CD14-positive monocyte (primary cell): ENCODE results near the gene RFC2. TPM values are rescaled to one million over a fixed set of nuclear protein-coding genes. Genes with fewer than 3 reads are reported as not detected.
A peak's percentile ranks its signal among the peaks of the same experiment; 100 is the strongest.

Source experiments
- DNase-seq, 3 donors: peaks; one replicate each; pipeline ENCODE4 v3.0.0-alpha.2; 2011 to 2022
- H2AFZ ChIP-seq: 2 replicates; pipeline ENCODE4 v1.6.0; 2012; ENCODE audit warnings: mild to moderate bottlenecking, low read depth, low read length, inconsistent platforms; ENCODE audit not compliant: insufficient read depth, poor library complexity, severe bottlenecking
- H3K27ac ChIP-seq, 2 donors: 1 replicate in 1 of 2; 2 replicates in 1 of 2; pipeline ENCODE4 v1.5.1; 2012 to 2013; ENCODE audit warnings: low read length in 2 of 2, control low read depth in 1 of 2, inconsistent platforms in 1 of 2, low read depth in 1 of 2, mild to moderate bottlenecking in 1 of 2
- H3K27me3 ChIP-seq, 2 donors: one replicate each; pipeline versions ENCODE4 v1.6.0 to v1.6.1; 2011 to 2013; ENCODE audit warnings: low read length in 2 of 2; ENCODE audit not compliant: control insufficient read depth in 2 of 2, insufficient read depth in 2 of 2
- H3K36me3 ChIP-seq, 2 donors: replicated peaks in 1 of 2; 1 replicate in 1 of 2; 2 replicates in 1 of 2; pipeline versions ENCODE4 v1.5.1 to v1.6.1; 2012 to 2013; ENCODE audit warnings: low read length in 2 of 2, control low read depth in 1 of 2, inconsistent platforms in 1 of 2, mild to moderate bottlenecking in 1 of 2; ENCODE audit not compliant: insufficient read depth in 2 of 2, control insufficient read depth in 1 of 2
- H3K4me1 ChIP-seq, 2 donors: 1 replicate in 1 of 2; 2 replicates in 1 of 2; pipeline versions ENCODE4 v1.5.1 to v1.6.1; 2012 to 2013; ENCODE audit warnings: low read length in 2 of 2, control low read depth in 1 of 2, inconsistent platforms in 1 of 2, mild to moderate bottlenecking in 1 of 2, moderate library complexity in 1 of 2; ENCODE audit not compliant: insufficient read depth in 2 of 2, control insufficient read depth in 1 of 2
- H3K4me2 ChIP-seq: replicated peaks from 2 replicates; pipeline ENCODE3; 2012; ENCODE audit warnings: low read length, moderate library complexity, mild to moderate bottlenecking; ENCODE audit not compliant: poor library complexity, severe bottlenecking; ENCODE audit errors: extremely low read depth
- H3K4me3 ChIP-seq, 3 experiments: fragments of 200-600 bp in 1 of 3; sonication (generic) in 1 of 3; replicated peaks in 1 of 3; 1 replicate in 2 of 3; 2 replicates in 1 of 3; pipeline ENCODE4 v1.5.1; 2011 to 2013; ENCODE audit warnings: low read length in 3 of 3, mild to moderate bottlenecking in 3 of 3, control low read depth in 2 of 3, low read depth in 2 of 3, inconsistent platforms in 1 of 3, moderate library complexity in 1 of 3
- H3K79me2 ChIP-seq: 2 replicates; pipeline ENCODE4 v1.6.0; 2012; ENCODE audit warnings: mild to moderate bottlenecking, control low read depth, inconsistent platforms, low read length, moderate library complexity; ENCODE audit not compliant: insufficient read depth
- H3K9ac ChIP-seq: 2 replicates; pipeline ENCODE4 v1.6.0; 2017; ENCODE audit warnings: low read length, mild to moderate bottlenecking; ENCODE audit not compliant: insufficient read depth, poor library complexity, severe bottlenecking
- H3K9me3 ChIP-seq, 2 donors: replicated peaks in 1 of 2; 1 replicate in 1 of 2; 2 replicates in 1 of 2; pipeline versions ENCODE4 v1.5.1 to v1.6.1; 2012 to 2013; ENCODE audit warnings: low read length in 2 of 2, control low read depth in 1 of 2; ENCODE audit not compliant: control insufficient read depth in 1 of 2, insufficient read depth in 1 of 2
- H4K20me1 ChIP-seq: 2 replicates; pipeline ENCODE4 v1.6.0; 2012; ENCODE audit warnings: mild to moderate bottlenecking, low read length, control low read depth, moderate library complexity; ENCODE audit not compliant: insufficient read depth
- H3K27ac Mint-ChIP-seq, 7 donors: one replicate each; pipeline ENCODE4 v1.8.0; 2020; ENCODE audit warnings: mild to moderate bottlenecking in 7 of 7, mixed read lengths in 7 of 7, moderate library complexity in 6 of 7, inconsistent platforms in 2 of 7
- H3K27me3 Mint-ChIP-seq, 3 donors: one replicate each; pipeline ENCODE4 v1.8.0; 2021 to 2022; ENCODE audit warnings: low read depth in 3 of 3, mild to moderate bottlenecking in 3 of 3, mixed read lengths in 3 of 3, moderate library complexity in 3 of 3, inconsistent platforms in 1 of 3
- H3K36me3 Mint-ChIP-seq, 2 donors: one replicate each; pipeline ENCODE4 v1.8.0; 2020; ENCODE audit warnings: mixed read lengths in 2 of 2, inconsistent platforms in 1 of 2, mild to moderate bottlenecking in 1 of 2
- H3K4me1 Mint-ChIP-seq: one replicate; pipeline ENCODE4 v1.8.0; 2020; ENCODE audit warnings: mild to moderate bottlenecking, mixed read lengths
- H3K4me3 Mint-ChIP-seq, 2 donors: one replicate each; pipeline ENCODE4 v1.8.0; 2020; ENCODE audit warnings: mild to moderate bottlenecking in 2 of 2, mixed read lengths in 2 of 2, moderate library complexity in 1 of 2
- H3K9me3 Mint-ChIP-seq, 7 donors: one replicate each; pipeline ENCODE4 v1.8.0; 2020 to 2022; ENCODE audit warnings: mixed read lengths in 7 of 7, mild to moderate bottlenecking in 6 of 7, moderate library complexity in 6 of 7, inconsistent platforms in 2 of 7
- WGBS: methylation state at CpG from one replicate; pipeline ENCODE4 v1.1.5; 2013; ENCODE audit warnings: missing lambda C conversion rate; ENCODE audit not compliant: insufficient coverage; 5-methylcytosine and 5-hydroxymethylcytosine counted together
- intact Hi-C, 2 donors: fragments of 100-400 bp; cut with micrococcal nuclease; formaldehyde crosslinking; loops; one replicate each; pipeline versions ENCODE4 v1.15.0 to v1.15.1; 2023
- polyA plus RNA-seq, 3 donors: library from polyadenylated mRNA; depleted of rRNA in 1 of 3; unstranded in 2 of 3; stranded (reverse) in 1 of 3; fragments of 300-500 nt in 2 of 3; fragments of >200 nt in 1 of 3; fragmentation: Illumina TruSeq in 2 of 3; gene quantifications; 1 replicate in 2 of 3; 2 replicates in 1 of 3; pipeline ENCODE4 v1.2.3, GENCODE V29; 2012 to 2021
- TF ChIP-seq, protein P1 (sequence below): fragments of 200-600 bp; IDR thresholded peaks from one replicate; pipeline ENCODE4 v1.8.0; 2022; ENCODE audit warnings: antibody characterized with exemption, mild to moderate bottlenecking

RFC2 gene
- polyA plus RNA-seq, 3 donors = 12.8 to 42.1 (median 33.5) TPM

GRCh38 chr7:74230446-74231231 is 23.6 kb downstream of the RFC2 start:
- peak overlapping the region; percentile 37 for H3K4me2 ChIP-seq
- Mint-ChIP-seq H3K4me3 (peak overlapping the region in 1 of 2 donors; percentile 73), H3K4me1 (peaks cover 54% of the 10 kb centered on the region), H3K27me3 (peaks cover 0 to 2% (median 0%) of the 10 kb centered on the region in 3 donors), H3K9me3 (peaks cover 0 to 6% (median 0%) of the 10 kb centered on the region in 7 donors), H3K36me3 (peaks cover 26 to 61% of the 10 kb centered on the region in 2 donors), H3K27ac (peak overlapping the region; percentile 89 to 98 (median 94))
- WGBS = 47% methylated on average over 12 of the region's 15 CpGs
- TF ChIP-seq, protein P1, sequence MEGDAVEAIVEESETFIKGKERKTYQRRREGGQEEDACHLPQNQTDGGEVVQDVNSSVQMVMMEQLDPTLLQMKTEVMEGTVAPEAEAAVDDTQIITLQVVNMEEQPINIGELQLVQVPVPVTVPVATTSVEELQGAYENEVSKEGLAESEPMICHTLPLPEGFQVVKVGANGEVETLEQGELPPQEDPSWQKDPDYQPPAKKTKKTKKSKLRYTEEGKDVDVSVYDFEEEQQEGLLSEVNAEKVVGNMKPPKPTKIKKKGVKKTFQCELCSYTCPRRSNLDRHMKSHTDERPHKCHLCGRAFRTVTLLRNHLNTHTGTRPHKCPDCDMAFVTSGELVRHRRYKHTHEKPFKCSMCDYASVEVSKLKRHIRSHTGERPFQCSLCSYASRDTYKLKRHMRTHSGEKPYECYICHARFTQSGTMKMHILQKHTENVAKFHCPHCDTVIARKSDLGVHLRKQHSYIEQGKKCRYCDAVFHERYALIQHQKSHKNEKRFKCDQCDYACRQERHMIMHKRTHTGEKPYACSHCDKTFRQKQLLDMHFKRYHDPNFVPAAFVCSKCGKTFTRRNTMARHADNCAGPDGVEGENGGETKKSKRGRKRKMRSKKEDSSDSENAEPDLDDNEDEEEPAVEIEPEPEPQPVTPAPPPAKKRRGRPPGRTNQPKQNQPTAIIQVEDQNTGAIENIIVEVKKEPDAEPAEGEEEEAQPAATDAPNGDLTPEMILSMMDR = no peak
- peak overlapping the region in 1 of 3 experiments; percentile 48 for H3K4me3 ChIP-seq
- H3K36me3 ChIP-seq = peaks cover 13 to 34% of the 10 kb centered on the region in 2 donors
- no peaks in the 10 kb centered on the region for H3K9me3 ChIP-seq
- H3K27ac ChIP-seq = peak overlapping the region; percentile 73 to 82
- DNase-seq = peak; percentile 68 to 90 (median 84)
- H2AFZ ChIP-seq = no peak overlapping the region
- H4K20me1 ChIP-seq = no peaks in the 10 kb centered on the region
- peaks cover 54 to 60% of the 10 kb centered on the region in 2 donors for H3K4me1 ChIP-seq
- intact Hi-C loops = loop anchor here in 1 of 2 donors (2.0 kb wide), 1 partner anchor 14 kb away; no protein-coding TSS in a partner anchor
- peaks cover 6% of the 10 kb centered on the region for H3K79me2 ChIP-seq
- no peaks in the 10 kb centered on the region for H3K27me3 ChIP-seq
- no peak overlapping the region for H3K9ac ChIP-seq

GRCh38 chr7:74228951-74229900 is 25.0 kb downstream of the RFC2 start:
- H3K36me3 ChIP-seq = peaks cover 25 to 36% of the 10 kb centered on the region in 2 donors
- Mint-ChIP-seq H3K27me3 (peaks cover 0 to 2% (median 0%) of the 10 kb centered on the region in 3 donors), H3K4me3 (peak overlapping the region in 1 of 2 donors; percentile 39), H3K27ac (peak overlapping the region; percentile 89 to 98 (median 94)), H3K9me3 (peaks cover 0 to 6% (median 0%) of the 10 kb centered on the region in 7 donors), H3K36me3 (peaks cover 29 to 65% of the 10 kb centered on the region in 2 donors), H3K4me1 (peaks cover 66% of the 10 kb centered on the region)
- intact Hi-C loops = no loop called here
- H3K9ac ChIP-seq = no peak overlapping the region
- peak overlapping the region; percentile 73 to 82 for H3K27ac ChIP-seq
- 78% methylated on average over 4 of the region's 9 CpGs for WGBS
- TF ChIP-seq, protein P1 = no peak
- H4K20me1 ChIP-seq = no peaks in the 10 kb centered on the region
- no peaks in the 10 kb centered on the region for H3K27me3 ChIP-seq
- H3K4me2 ChIP-seq = peak overlapping the region; percentile 57
- no peaks in the 10 kb centered on the region for H3K9me3 ChIP-seq
- H2AFZ ChIP-seq = no peak overlapping the region
- peak in 2 of 3 donors; percentile 35 to 65 for DNase-seq
- H3K79me2 ChIP-seq = peaks cover 11% of the 10 kb centered on the region
- H3K4me3 ChIP-seq = peak overlapping the region in 1 of 3 experiments; percentile 48
- peaks cover 68 to 75% of the 10 kb centered on the region in 2 donors for H3K4me1 ChIP-seq
